B cell (primary cell): ENCODE results near the gene RAC2. TPM values are rescaled to one million over a fixed set of nuclear protein-coding genes. Genes with fewer than 3 reads are reported as not detected.
A peak's percentile ranks its signal among the peaks of the same experiment; 100 is the strongest.

Experiments
- ATAC-seq: fragments of 200-7000 bp; cut with Tn5 transposase; one replicate; pipeline ENCODE4 v1.10.0; 2021; ENCODE audit warnings: low read depth, mild to moderate bottlenecking, moderate number of reproducible peaks, moderate library complexity
- CTCF ChIA-PET: fragments of 350-600 bp; sonication (Branson Sonifier 250); formaldehyde crosslinking; loops from one replicate; lab custom pipeline; 2021; ENCODE audit warnings: antibody characterized with exemption, inconsistent platforms; lab: Charles Lee
- POLR2A ChIA-PET: fragments of 350-600 bp; sonication (Branson Sonifier 250); formaldehyde crosslinking; loops from one replicate; lab custom pipeline; 2021; ENCODE audit warnings: antibody characterized with exemption; lab: Charles Lee
- DNase-seq: peaks from one replicate; pipeline ENCODE4 v3.0.0; 2013
- H2AFZ ChIP-seq: 2 replicates; pipeline ENCODE4 v1.6.1; 2012; ENCODE audit warnings: mild to moderate bottlenecking, low read depth, low read length; ENCODE audit not compliant: insufficient read depth, poor library complexity, severe bottlenecking
- H3K27ac ChIP-seq, 2 donors: 1 replicate in 1 of 2; 2 replicates in 1 of 2; pipeline ENCODE4 v1.5.1; 2012 to 2013; ENCODE audit warnings: low read length in 2 of 2, mild to moderate bottlenecking in 2 of 2, moderate library complexity in 1 of 2
- H3K27me3 ChIP-seq, 4 experiments: fragments of 200-600 bp in 1 of 4; sonication (generic) in 1 of 4; replicated peaks in 1 of 4; 1 replicate in 2 of 4; 2 replicates in 2 of 4; pipeline versions ENCODE4 v1.6.1 to v1.7.0; 2013 to 2016; ENCODE audit warnings: low read length in 3 of 4, mild to moderate bottlenecking in 2 of 4, mixed read lengths in 1 of 4, moderate library complexity in 1 of 4; ENCODE audit not compliant: insufficient read depth in 4 of 4, control insufficient read depth in 3 of 4; ENCODE audit errors: control extremely low read depth in 1 of 4
- H3K36me3 ChIP-seq, 2 experiments: replicated peaks in 1 of 2; 1 replicate in 1 of 2; 2 replicates in 1 of 2; pipeline versions ENCODE4 v1.6.1 to v1.7.1; 2013; ENCODE audit warnings: low read length in 1 of 2; ENCODE audit not compliant: insufficient read depth in 2 of 2, control insufficient read depth in 1 of 2; ENCODE audit errors: control extremely low read depth in 1 of 2, extremely low read depth in 1 of 2
- H3K4me1 ChIP-seq, 2 donors: fragments of 200-600 bp in 1 of 2; sonication (generic) in 1 of 2; 1 replicate in 1 of 2; 2 replicates in 1 of 2; pipeline versions ENCODE4 v1.5.1 to v1.6.1; 2013 to 2017; ENCODE audit warnings: low read length in 2 of 2; ENCODE audit not compliant: control insufficient read depth in 2 of 2, insufficient read depth in 2 of 2
- H3K4me2 ChIP-seq: replicated peaks from 2 replicates; pipeline ENCODE3; 2012; ENCODE audit warnings: mild to moderate bottlenecking, low read depth, low read length; ENCODE audit not compliant: poor library complexity, severe bottlenecking
- H3K4me3 ChIP-seq, 5 experiments: fragments of 200-600 bp in 1 of 5; sonication (generic) in 1 of 5; 1 replicate in 3 of 5; 2 replicates in 2 of 5; pipeline versions ENCODE4 v1.5.1 to v1.7.0; 2011 to 2016; ENCODE audit warnings: low read length in 4 of 5, mild to moderate bottlenecking in 4 of 5, low read depth in 2 of 5, control low read depth in 1 of 5, moderate library complexity in 1 of 5; ENCODE audit not compliant: insufficient read depth in 1 of 5; ENCODE audit errors: control extremely low read depth in 1 of 5, extremely low read depth in 1 of 5
- H3K79me2 ChIP-seq: fragments of 200-600 bp; sonication (generic); one replicate; pipeline ENCODE4 v1.6.0; 2016; ENCODE audit warnings: low read length; ENCODE audit not compliant: control insufficient read depth, insufficient read depth
- H3K9ac ChIP-seq: fragments of 200-600 bp; sonication (generic); 2 replicates; pipeline ENCODE4 v1.6.1; 2017; ENCODE audit warnings: mild to moderate bottlenecking, low read length, moderate library complexity
- H3K9me3 ChIP-seq, 3 donors: one replicate each; pipeline versions ENCODE4 v1.6.1 to v1.7.1; 2013; ENCODE audit warnings: low read length in 2 of 3; ENCODE audit not compliant: control insufficient read depth in 2 of 3, insufficient read depth in 1 of 3; ENCODE audit errors: control extremely low read depth in 1 of 3
- H4K20me1 ChIP-seq: 2 replicates; pipeline ENCODE4 v1.6.0; 2012; ENCODE audit warnings: mild to moderate bottlenecking, low read length; ENCODE audit not compliant: insufficient read depth, control insufficient read depth, poor library complexity, severe bottlenecking
- H3K27ac Mint-ChIP-seq: one replicate; pipeline ENCODE4 v1.8.0; 2021; ENCODE audit warnings: mixed read lengths
- H3K27me3 Mint-ChIP-seq: one replicate; pipeline ENCODE4 v1.8.0; 2021; ENCODE audit warnings: mixed read lengths
- H3K4me1 Mint-ChIP-seq: one replicate; pipeline ENCODE4 v1.8.0; 2021; ENCODE audit warnings: mixed read lengths
- H3K4me3 Mint-ChIP-seq: one replicate; pipeline ENCODE4 v1.8.0; 2021; ENCODE audit warnings: mixed read lengths
- H3K9me3 Mint-ChIP-seq: one replicate; pipeline ENCODE4 v1.8.0; 2022; ENCODE audit warnings: mixed read lengths; ENCODE audit not compliant: insufficient read depth
- EZH2 ChIP-seq: IDR thresholded peaks from 2 replicates; pipeline ENCODE4 v1.6.1; 2012; ENCODE audit warnings: borderline replicate concordance, low read depth, mild to moderate bottlenecking, moderate library complexity, low read length; ENCODE audit not compliant: insufficient read depth, poor library complexity, severe bottlenecking
- WGBS: methylation state at CpG from one replicate; pipeline ENCODE4 v1.1.5; 2013; ENCODE audit warnings: missing lambda C conversion rate; ENCODE audit not compliant: insufficient coverage; 5-methylcytosine and 5-hydroxymethylcytosine counted together
- intact Hi-C: fragments of 100-400 bp; cut with micrococcal nuclease; formaldehyde crosslinking; loops from one replicate; pipeline ENCODE4 v1.10.0; 2022
- polyA plus RNA-seq: library from polyadenylated mRNA; depleted of rRNA; stranded (reverse); fragments of >200 nt; gene quantifications from 2 replicates; pipeline ENCODE4 v1.2.3, GENCODE V29; 2012
- total RNA-seq, 2 donors: library from RNA; stranded (reverse); fragments of 120-200 nt in 1 of 2; gene quantifications; 1 replicate in 1 of 2; 2 replicates in 1 of 2; pipeline versions ENCODE4 v1.2.3 to v1.2.4, GENCODE V29; 2013 to 2022
- TF ChIP-seq, protein P1 (sequence below): fragments of 200-600 bp; IDR thresholded peaks from one replicate; pipeline ENCODE4 v1.8.0; 2022; ENCODE audit warnings: antibody characterized with exemption, mild to moderate bottlenecking

RAC2 gene
- total and polyA plus RNA-seq, 2 donors (not counting 1 experiment from before 2014, with no cell fraction given), result 273 to 776 TPM

DNA sequence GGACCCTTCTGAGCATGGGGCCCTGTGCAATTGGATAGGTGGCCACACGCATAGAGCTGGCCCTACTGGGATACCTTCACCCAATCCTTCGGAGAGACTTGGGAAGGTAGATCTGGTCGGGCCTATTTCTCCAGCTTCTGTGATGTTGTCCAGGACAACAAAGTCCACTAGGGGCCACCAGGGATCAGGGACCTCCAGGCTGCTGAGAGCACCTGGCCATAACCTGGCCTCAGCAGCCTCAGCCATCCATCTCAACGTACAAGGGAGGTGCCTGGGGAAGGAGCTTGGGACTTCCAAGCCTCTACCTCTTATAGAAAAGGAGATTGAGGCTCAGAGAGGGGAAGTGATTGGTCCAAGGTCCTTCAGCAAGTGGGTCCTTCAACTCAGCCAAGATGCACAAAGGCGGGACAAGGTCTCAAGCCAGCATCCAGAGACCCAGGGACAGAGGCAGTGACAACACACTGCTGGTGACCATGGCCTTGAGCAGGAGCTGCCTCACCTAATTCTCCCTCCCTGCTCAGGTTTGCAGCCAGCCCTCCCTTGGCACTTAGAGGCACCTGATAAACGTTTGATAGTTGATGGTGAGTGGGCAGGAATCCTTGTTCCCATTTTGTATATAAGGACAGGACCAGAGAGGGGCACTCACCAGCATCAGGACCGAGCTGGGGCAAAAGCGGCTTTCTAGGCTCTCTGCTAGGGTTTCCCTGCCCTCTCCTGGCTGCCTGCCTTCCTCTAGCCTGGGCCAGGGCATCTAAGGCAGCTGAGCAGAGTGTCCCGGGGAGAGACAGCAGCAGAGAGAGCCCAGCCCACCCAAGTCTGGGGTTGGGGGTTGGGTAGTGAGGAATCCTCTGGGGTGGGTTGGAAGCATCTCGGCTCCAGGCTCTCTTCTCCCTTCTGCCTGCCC lies 4.5 kb downstream of the RAC2 start:
- Histone ChIP-seq H4K20me1 (peaks cover 88% of the 10 kb centered on the region), H3K36me3 (peaks cover 2 to 72% of the 10 kb centered on the region in 2 experiments), H3K27ac (peak overlapping the region; percentile 5 to 86), H2AFZ (no peak overlapping the region), H3K9me3 (no peaks in the 10 kb centered on the region), H3K4me2 (peak overlapping the region; percentile 98), H3K4me1 (peaks cover 75 to 91% of the 10 kb centered on the region in 2 donors), H3K4me3 (no peak overlapping the region), H3K79me2 (peaks cover 95% of the 10 kb centered on the region), H3K27me3 (no peaks in the 10 kb centered on the region), H3K9ac (no peak overlapping the region)
- Mint-ChIP-seq H3K4me1 (peaks cover 92% of the 10 kb centered on the region), H3K9me3 (no peaks in the 10 kb centered on the region), H3K27ac (peak overlapping the region; percentile 89), H3K27me3 (no peaks in the 10 kb centered on the region), H3K4me3 (peak overlapping the region; percentile 97)
- ChIA-PET CTCF (interaction anchor here (1.1 to 17.0 kb wide), 10 partner anchors 9 to 327 kb away, joined by 3 to 377 read pairs (median 6); no protein-coding TSS in a partner anchor), POLR2A (interaction anchor here (1.2 to 2.3 kb wide), 4 partner anchors 7 to 21 kb away, joined by 3 to 12 read pairs (median 6); no protein-coding TSS in a partner anchor)
- ATAC-seq (no peak), DNase-seq (no peak)
- 83% methylated on average over 7 of the region's 10 CpGs for WGBS
- TF ChIP-seq EZH2, result no peak
- TF ChIP-seq, protein P1, sequence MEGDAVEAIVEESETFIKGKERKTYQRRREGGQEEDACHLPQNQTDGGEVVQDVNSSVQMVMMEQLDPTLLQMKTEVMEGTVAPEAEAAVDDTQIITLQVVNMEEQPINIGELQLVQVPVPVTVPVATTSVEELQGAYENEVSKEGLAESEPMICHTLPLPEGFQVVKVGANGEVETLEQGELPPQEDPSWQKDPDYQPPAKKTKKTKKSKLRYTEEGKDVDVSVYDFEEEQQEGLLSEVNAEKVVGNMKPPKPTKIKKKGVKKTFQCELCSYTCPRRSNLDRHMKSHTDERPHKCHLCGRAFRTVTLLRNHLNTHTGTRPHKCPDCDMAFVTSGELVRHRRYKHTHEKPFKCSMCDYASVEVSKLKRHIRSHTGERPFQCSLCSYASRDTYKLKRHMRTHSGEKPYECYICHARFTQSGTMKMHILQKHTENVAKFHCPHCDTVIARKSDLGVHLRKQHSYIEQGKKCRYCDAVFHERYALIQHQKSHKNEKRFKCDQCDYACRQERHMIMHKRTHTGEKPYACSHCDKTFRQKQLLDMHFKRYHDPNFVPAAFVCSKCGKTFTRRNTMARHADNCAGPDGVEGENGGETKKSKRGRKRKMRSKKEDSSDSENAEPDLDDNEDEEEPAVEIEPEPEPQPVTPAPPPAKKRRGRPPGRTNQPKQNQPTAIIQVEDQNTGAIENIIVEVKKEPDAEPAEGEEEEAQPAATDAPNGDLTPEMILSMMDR, result no peak
- intact Hi-C loops, result loop anchor here (5.0 to 10.0 kb wide), 2 partner anchors 605 to 712 kb away; partner anchors contain the start of genes ANKRD54, EIF3D and EIF3L
